Erythroblast (primary cell): Measurements from ENCODE around the gene MIER1.

Experiments
- GATA1 ChIP-seq: IDR thresholded peaks from 2 replicates; pipeline ENCODE4 v1.6.1; 2011; ENCODE audit warnings: low read depth, mild to moderate bottlenecking, control low read depth, low read length, moderate library complexity
- POLR2A ChIP-seq: IDR thresholded peaks from 2 replicates; pipeline ENCODE4 v1.6.1; 2011; ENCODE audit warnings: mild to moderate bottlenecking, low read length

DNA sequence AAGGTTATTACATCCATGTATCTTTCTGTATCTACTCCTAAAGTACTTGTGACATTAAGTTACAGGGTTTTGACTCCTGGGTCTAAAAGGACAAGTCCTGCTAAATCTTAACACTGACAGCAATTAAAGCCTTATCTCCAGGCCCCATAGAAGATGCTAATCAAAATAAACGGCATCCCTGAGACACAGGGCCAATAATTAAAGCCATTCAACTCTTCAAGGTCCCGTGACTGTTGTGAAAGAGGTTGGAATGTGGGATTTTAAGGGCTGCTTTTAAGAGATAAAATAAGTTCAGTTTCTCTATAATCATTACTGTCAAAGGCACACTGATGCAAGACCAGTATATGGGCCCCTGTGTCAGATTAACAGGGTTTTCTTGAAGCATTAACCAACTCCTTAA, 8.5 kb upstream of the MIER1 start:
- TF ChIP-seq POLR2A, result no peak
- no peak for TF ChIP-seq GATA1
